ENCODE data around the gene RUNX2.
A peak's percentile ranks its signal among the peaks of the same experiment; 100 is the strongest.

RUNX2 gene

GRCh38 chr6:45448417-45449389, 120.6 kb downstream of the RUNX2 start:
- no peaks in the 10 kb centered on the region for H3K27me3 Mint-ChIP-seq
- ATAC-seq (replicated peaks) = peak; percentile 18
- H3K27ac Mint-ChIP-seq = peak overlapping the region in 1 of 2 donors; percentile 61
- H3K4me1 Mint-ChIP-seq (ENCODE audit: low read depth in 2 of 2) = peaks cover 36 to 48% of the 10 kb centered on the region in 2 donors
- peaks cover 31% of the 10 kb centered on the region for H3K36me3 Mint-ChIP-seq (ENCODE audit: insufficient read depth)
- H3K9me3 Mint-ChIP-seq = no peaks in the 10 kb centered on the region
- peak overlapping the region; percentile 4 to 35 for H3K4me3 Mint-ChIP-seq
- DNase-seq = no peak

DNA sequence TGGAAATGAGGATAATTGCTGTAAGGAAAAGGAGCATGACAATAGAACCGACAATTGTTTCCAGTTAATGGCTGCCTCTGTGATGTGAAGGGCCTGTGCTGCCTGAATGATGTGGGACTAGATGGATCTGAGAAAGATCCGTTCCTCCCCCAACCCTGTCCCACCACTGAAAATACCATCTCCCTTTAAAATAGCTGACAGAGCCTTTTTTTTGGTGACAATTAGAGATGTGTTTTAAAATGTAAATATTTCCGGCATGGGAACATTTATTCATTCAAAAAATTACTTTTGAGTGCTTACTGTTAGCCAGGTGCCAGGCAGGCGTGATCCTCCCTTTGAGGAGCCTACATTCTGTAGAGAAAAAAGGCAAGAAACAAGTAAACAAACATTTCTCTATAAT, 122.0 kb downstream of the RUNX2 start:
- DNase-seq = no peak
- H3K4me3 Mint-ChIP-seq = peak overlapping the region in 1 of 2 donors; percentile 1
- H3K9me3 Mint-ChIP-seq = no peaks in the 10 kb centered on the region
- H3K27ac Mint-ChIP-seq = peak overlapping the region in 1 of 2 donors; percentile 31
- H3K27me3 Mint-ChIP-seq = no peaks in the 10 kb centered on the region
- peaks cover 43 to 50% of the 10 kb centered on the region in 2 donors for H3K4me1 Mint-ChIP-seq (ENCODE audit: low read depth in 2 of 2)
- H3K36me3 Mint-ChIP-seq (ENCODE audit: insufficient read depth) = peaks cover 18% of the 10 kb centered on the region
- ATAC-seq (replicated peaks) = no peak

GRCh38 chr6:45450831-45451230, 122.7 kb downstream of the RUNX2 start:
- peak overlapping the region; percentile 31 to 49 for H3K27ac Mint-ChIP-seq
- H3K4me3 Mint-ChIP-seq = peak overlapping the region; percentile 15 to 21
- peaks cover 43 to 47% of the 10 kb centered on the region in 2 donors for H3K4me1 Mint-ChIP-seq (ENCODE audit: low read depth in 2 of 2)
- peaks cover 11% of the 10 kb centered on the region for H3K36me3 Mint-ChIP-seq (ENCODE audit: insufficient read depth)
- no peaks in the 10 kb centered on the region for H3K27me3 Mint-ChIP-seq
- no peak for DNase-seq
- H3K9me3 Mint-ChIP-seq = no peaks in the 10 kb centered on the region
- peak; percentile 74 for ATAC-seq (replicated peaks)

GRCh38 chr6:45454008-45454911, 126.1 kb downstream of the RUNX2 start:
- H3K27ac Mint-ChIP-seq = no peak overlapping the region
- H3K27me3 Mint-ChIP-seq = no peaks in the 10 kb centered on the region
- H3K4me1 Mint-ChIP-seq (ENCODE audit: low read depth in 2 of 2) = peaks cover 34 to 42% of the 10 kb centered on the region in 2 donors
- H3K4me3 Mint-ChIP-seq = peak overlapping the region in 1 of 2 donors; percentile 13
- peaks cover 3% of the 10 kb centered on the region for H3K36me3 Mint-ChIP-seq (ENCODE audit: insufficient read depth)
- DNase-seq = no peak
- ATAC-seq (replicated peaks) = peak; percentile 33
- no peaks in the 10 kb centered on the region for H3K9me3 Mint-ChIP-seq

GRCh38 chr6:45455408-45455807, 127.3 kb downstream of the RUNX2 start:
- DNase-seq (no peak), ATAC-seq (replicated peaks) (no peak)
- no peaks in the 10 kb centered on the region for H3K9me3 Mint-ChIP-seq
- no peaks in the 10 kb centered on the region for H3K27me3 Mint-ChIP-seq
- no peak overlapping the region for H3K4me3 Mint-ChIP-seq
- H3K36me3 Mint-ChIP-seq (ENCODE audit: insufficient read depth) = peaks cover 3% of the 10 kb centered on the region
- H3K27ac Mint-ChIP-seq = no peak overlapping the region
- peaks cover 28 to 38% of the 10 kb centered on the region in 2 donors for H3K4me1 Mint-ChIP-seq (ENCODE audit: low read depth in 2 of 2)

GRCh38 chr6:45457141-45457540, 129.0 kb downstream of the RUNX2 start:
- Mint-ChIP-seq H3K4me3 (no peak overlapping the region), H3K9me3 (no peaks in the 10 kb centered on the region), H3K27ac (peak overlapping the region in 1 of 2 donors; percentile 28), H3K4me1 (ENCODE audit: low read depth in 2 of 2) (peaks cover 11 to 22% of the 10 kb centered on the region in 2 donors), H3K36me3 (ENCODE audit: insufficient read depth) (peaks cover 3% of the 10 kb centered on the region), H3K27me3 (no peaks in the 10 kb centered on the region)
- ATAC-seq (replicated peaks) = no peak
- no peak for DNase-seq

DNA sequence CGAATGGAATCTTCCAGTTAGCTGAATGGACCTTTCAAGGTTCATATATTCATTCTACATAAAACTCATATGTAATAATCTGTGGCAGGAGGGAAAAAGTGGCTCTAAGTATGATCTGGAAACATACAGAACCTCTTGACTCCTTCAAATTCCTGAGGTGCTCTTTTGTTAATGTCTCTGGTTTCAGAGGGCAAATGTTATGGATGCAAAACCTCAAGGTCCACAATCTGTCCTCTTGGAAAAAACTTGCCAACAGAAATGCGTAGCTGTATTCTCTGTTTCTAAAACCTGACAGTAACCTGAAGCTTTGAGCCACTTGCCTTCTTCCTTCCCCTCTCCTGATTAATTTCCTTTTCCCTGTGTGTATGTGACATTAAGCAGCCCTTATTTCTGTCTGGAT, 130.5 kb downstream of the RUNX2 start:
- no peak for ATAC-seq (replicated peaks)
- Mint-ChIP-seq H3K27me3 (no peaks in the 10 kb centered on the region), H3K36me3 (ENCODE audit: insufficient read depth) (peaks cover 7% of the 10 kb centered on the region)

GRCh38 chr6:45460166-45460565, 132.0 kb downstream of the RUNX2 start:
- peaks cover 0 to 14% of the 10 kb centered on the region in 2 donors for H3K4me1 Mint-ChIP-seq (ENCODE audit: low read depth in 2 of 2)
- ATAC-seq (replicated peaks) = no peak
- no peaks in the 10 kb centered on the region for H3K27me3 Mint-ChIP-seq

More for the DNA sequence above, 130.5 kb downstream of the RUNX2 start:
- Mint-ChIP-seq H3K27ac (no peak overlapping the region), H3K4me3 (no peak overlapping the region), H3K4me1 (ENCODE audit: low read depth in 2 of 2) (peaks cover 7 to 21% of the 10 kb centered on the region in 2 donors), H3K9me3 (no peaks in the 10 kb centered on the region)
- no peak for DNase-seq

GRCh38 chr6:45461486-45461885, 133.4 kb downstream of the RUNX2 start:
- DNase-seq (no peak), ATAC-seq (replicated peaks) (peak; percentile 33)
- Mint-ChIP-seq H3K9me3 (no peaks in the 10 kb centered on the region), H3K36me3 (ENCODE audit: insufficient read depth) (peaks cover 9% of the 10 kb centered on the region), H3K27ac (no peak overlapping the region), H3K4me3 (no peak overlapping the region), H3K4me1 (ENCODE audit: low read depth in 2 of 2) (peaks cover 0 to 14% of the 10 kb centered on the region in 2 donors), H3K27me3 (no peaks in the 10 kb centered on the region)

More at GRCh38 chr6:45460166-45460565, 132.0 kb downstream of the RUNX2 start:
- Mint-ChIP-seq H3K4me3 (no peak overlapping the region), H3K36me3 (ENCODE audit: insufficient read depth) (peaks cover 7% of the 10 kb centered on the region), H3K9me3 (no peaks in the 10 kb centered on the region), H3K27ac (no peak overlapping the region)
- DNase-seq = no peak

DNA sequence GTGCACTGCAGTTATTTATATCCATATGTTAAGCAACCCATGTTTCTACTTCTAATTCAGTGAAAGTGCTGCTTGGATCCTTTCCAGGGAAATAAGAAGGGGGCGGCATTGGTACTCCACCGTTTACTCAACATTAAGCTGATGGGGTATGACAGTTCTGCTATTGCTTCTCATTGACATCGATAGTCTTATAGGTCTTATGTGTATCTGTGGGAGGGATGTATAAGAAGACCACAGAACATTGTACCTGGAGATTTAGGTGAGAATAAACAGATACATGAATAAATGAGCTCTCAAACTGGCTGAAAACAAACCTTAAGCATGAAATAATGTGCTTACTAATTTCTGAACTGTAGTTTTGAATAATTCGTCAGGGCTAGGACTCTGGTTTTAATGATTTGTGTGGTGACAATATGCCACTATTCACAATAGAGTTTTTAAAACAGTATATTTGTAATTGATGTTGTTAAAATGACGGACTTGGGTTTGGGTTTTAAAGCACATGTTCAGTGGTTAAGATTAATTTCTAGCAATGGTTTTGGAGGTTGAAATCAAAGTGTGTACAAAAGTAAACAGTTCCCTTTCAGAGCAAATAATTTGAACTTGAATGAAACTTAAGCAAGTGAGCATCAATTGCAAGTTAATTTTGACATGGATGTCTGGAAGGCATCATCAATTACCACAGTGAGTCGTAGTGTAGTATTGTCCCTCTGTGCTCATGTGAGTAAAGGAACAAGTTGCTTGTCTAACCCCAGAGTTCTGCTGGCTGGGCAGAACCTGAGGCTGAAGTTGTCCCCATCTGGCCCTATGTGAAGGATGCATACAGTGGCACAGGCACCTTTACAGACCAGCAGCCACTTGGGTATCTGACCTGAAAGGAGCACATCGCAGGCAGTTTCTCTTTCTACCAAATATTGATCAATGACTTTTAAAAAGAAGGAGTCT, 134.3 kb downstream of the RUNX2 start:
- Mint-ChIP-seq H3K4me1 (ENCODE audit: low read depth in 2 of 2) (peaks cover 0 to 11% of the 10 kb centered on the region in 2 donors), H3K27ac (no peak overlapping the region), H3K9me3 (no peaks in the 10 kb centered on the region), H3K27me3 (no peaks in the 10 kb centered on the region), H3K36me3 (ENCODE audit: insufficient read depth) (peaks cover 11% of the 10 kb centered on the region), H3K4me3 (no peak overlapping the region)
- ATAC-seq (replicated peaks) = no peak
- DNase-seq = no peak

- ATAC-seq (replicated peaks) = no peak
- H3K4me1 Mint-ChIP-seq (ENCODE audit: low read depth in 2 of 2) = peaks cover 0 to 17% of the 10 kb centered on the region in 2 donors
- H3K36me3 Mint-ChIP-seq (ENCODE audit: insufficient read depth) = peaks cover 13% of the 10 kb centered on the region
- H3K27ac Mint-ChIP-seq = no peak overlapping the region
- no peaks in the 10 kb centered on the region for H3K27me3 Mint-ChIP-seq
- DNase-seq = no peak
- H3K9me3 Mint-ChIP-seq = no peaks in the 10 kb centered on the region
- H3K4me3 Mint-ChIP-seq = no peak overlapping the region
Measured at GRCh38 chr6:45464685-45465084, 136.6 kb downstream of the RUNX2 start.

DNA sequence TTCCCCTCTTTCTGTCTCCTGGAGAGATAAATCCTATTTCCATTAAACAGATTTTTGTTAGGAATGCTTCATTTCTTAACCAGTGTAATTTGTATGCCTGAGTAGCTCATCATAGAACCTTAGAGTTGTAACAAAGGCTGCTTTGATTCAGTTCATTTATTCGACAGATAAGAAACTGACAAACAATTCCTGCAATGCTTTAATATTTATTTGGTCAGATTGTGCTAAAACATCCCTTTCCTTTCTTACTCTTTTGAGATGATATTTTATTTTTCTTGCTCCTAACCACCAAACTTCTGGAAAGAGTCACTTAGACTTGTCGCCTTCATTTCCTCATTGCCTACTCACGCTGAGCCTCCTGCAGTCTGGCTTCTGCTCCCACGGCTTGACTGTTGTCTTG, 138.6 kb downstream of the RUNX2 start:
- Mint-ChIP-seq H3K4me1 (ENCODE audit: low read depth in 2 of 2) (peaks cover 0 to 20% of the 10 kb centered on the region in 2 donors), H3K27me3 (no peaks in the 10 kb centered on the region), H3K27ac (peak overlapping the region in 1 of 2 donors; percentile 3), H3K4me3 (no peak overlapping the region), H3K36me3 (ENCODE audit: insufficient read depth) (peaks cover 20% of the 10 kb centered on the region), H3K9me3 (no peaks in the 10 kb centered on the region)
- no peak for ATAC-seq (replicated peaks)
- DNase-seq = no peak

Data from effector memory CD8-positive, alpha-beta T cell (primary cell).